ENCODE results near the gene SPPL2A. TPM values are rescaled to one million over a fixed set of nuclear protein-coding genes. Genes with fewer than 3 reads are reported as not detected.
A peak's percentile ranks its signal among the peaks of the same experiment; 100 is the strongest.

SPPL2A gene
- total and polyA plus RNA-seq, 10 of the 15 experiments (the other 5 are each of a cell fraction or from before 2014, with no cell fraction given) = 11.3 to 83.8 (median 44.0) TPM

DNA sequence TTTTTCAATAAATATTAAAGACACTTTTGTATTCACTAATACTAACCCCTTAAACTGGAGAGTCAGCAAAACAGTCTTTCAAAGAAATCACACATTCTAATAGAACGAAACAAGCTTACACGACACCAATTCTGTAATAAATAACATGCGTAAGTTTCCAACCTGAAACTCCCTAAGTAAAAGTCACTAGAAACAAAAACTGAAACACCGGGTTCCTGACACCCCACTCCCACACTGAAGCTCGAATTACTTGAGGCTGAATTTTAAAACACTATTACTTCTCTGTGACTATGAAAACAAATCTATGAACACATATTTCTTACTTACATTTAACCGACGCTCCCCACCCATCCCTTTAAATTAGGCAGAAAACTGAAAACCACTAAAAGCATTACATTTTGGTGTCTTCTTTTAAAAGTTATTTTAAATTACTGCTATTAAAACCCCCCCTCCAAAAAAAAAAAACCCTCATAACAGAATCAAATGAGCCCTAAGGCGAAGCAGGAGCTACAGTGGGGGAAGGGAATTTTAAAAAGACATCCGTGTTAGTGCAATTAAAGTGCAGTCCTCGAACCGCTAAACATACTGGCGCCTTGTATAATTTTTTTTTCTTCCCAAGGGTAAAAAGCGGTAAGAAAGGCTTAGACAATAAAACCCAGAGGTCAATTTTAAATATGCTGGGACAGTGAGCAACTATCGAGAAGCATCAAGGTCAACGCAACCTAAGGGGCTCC lies 878 bp downstream of the SPPL2A start (continued):
- TF ChIP-seq, protein P1, sequence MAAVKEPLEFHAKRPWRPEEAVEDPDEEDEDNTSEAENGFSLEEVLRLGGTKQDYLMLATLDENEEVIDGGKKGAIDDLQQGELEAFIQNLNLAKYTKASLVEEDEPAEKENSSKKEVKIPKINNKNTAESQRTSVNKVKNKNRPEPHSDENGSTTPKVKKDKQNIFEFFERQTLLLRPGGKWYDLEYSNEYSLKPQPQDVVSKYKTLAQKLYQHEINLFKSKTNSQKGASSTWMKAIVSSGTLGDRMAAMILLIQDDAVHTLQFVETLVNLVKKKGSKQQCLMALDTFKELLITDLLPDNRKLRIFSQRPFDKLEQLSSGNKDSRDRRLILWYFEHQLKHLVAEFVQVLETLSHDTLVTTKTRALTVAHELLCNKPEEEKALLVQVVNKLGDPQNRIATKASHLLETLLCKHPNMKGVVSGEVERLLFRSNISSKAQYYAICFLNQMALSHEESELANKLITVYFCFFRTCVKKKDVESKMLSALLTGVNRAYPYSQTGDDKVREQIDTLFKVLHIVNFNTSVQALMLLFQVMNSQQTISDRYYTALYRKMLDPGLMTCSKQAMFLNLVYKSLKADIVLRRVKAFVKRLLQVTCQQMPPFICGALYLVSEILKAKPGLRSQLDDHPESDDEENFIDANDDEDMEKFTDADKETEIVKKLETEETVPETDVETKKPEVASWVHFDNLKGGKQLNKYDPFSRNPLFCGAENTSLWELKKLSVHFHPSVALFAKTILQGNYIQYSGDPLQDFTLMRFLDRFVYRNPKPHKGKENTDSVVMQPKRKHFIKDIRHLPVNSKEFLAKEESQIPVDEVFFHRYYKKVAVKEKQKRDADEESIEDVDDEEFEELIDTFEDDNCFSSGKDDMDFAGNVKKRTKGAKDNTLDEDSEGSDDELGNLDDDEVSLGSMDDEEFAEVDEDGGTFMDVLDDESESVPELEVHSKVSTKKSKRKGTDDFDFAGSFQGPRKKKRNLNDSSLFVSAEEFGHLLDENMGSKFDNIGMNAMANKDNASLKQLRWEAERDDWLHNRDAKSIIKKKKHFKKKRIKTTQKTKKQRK (IDR thresholded peaks at IDR 0.05; ENCODE audit: low read depth, low read length) = no peak
- TF ChIP-seq, protein P2, sequence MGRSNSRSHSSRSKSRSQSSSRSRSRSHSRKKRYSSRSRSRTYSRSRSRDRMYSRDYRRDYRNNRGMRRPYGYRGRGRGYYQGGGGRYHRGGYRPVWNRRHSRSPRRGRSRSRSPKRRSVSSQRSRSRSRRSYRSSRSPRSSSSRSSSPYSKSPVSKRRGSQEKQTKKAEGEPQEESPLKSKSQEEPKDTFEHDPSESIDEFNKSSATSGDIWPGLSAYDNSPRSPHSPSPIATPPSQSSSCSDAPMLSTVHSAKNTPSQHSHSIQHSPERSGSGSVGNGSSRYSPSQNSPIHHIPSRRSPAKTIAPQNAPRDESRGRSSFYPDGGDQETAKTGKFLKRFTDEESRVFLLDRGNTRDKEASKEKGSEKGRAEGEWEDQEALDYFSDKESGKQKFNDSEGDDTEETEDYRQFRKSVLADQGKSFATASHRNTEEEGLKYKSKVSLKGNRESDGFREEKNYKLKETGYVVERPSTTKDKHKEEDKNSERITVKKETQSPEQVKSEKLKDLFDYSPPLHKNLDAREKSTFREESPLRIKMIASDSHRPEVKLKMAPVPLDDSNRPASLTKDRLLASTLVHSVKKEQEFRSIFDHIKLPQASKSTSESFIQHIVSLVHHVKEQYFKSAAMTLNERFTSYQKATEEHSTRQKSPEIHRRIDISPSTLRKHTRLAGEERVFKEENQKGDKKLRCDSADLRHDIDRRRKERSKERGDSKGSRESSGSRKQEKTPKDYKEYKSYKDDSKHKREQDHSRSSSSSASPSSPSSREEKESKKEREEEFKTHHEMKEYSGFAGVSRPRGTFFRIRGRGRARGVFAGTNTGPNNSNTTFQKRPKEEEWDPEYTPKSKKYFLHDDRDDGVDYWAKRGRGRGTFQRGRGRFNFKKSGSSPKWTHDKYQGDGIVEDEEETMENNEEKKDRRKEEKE (IDR thresholded peaks at IDR 0.05) = no peak
- no peak for TF ChIP-seq EED (IDR thresholded peaks at IDR 0.05; ENCODE audit: low read depth)
- TF ChIP-seq ZZZ3 (IDR thresholded peaks at IDR 0.05; ENCODE audit: control insufficient read depth, insufficient read length, low read depth) = no peak
- no peak for TF ChIP-seq MEF2B (IDR thresholded peaks at IDR 0.05; ENCODE audit: partially characterized antibody, poor library complexity, severe bottlenecking)
- 0 out of 2 replicates have a peak, but pooled peaks have one; percentile 15 for TF ChIP-seq MTA2 (IDR thresholded peaks at IDR 0.05; ENCODE audit: low read depth)
- TF ChIP-seq BCL11A (IDR thresholded peaks at IDR 0.05; ENCODE audit: low read depth, low read length) = no peak

Measured in GM12878 (cell line).